ENCODE measurements around the gene GRM2. TPM values are rescaled to one million over a fixed set of nuclear protein-coding genes. Genes with fewer than 3 reads are reported as not detected.
A peak's percentile ranks its signal among the peaks of the same experiment; 100 is the strongest.

The GRM2 gene
- total RNA-seq, 1 donor from 2014 or later, result 0.10 TPM

GRCh38 chr3:51680663-51681230, 26.1 kb upstream of the GRM2 start:
- Mint-ChIP-seq H3K27ac (ENCODE audit: unreplicated experiment) (no peak overlapping the region), H3K4me1 (ENCODE audit: low read depth) (peaks cover 21% of the 10 kb centered on the region)

DNA sequence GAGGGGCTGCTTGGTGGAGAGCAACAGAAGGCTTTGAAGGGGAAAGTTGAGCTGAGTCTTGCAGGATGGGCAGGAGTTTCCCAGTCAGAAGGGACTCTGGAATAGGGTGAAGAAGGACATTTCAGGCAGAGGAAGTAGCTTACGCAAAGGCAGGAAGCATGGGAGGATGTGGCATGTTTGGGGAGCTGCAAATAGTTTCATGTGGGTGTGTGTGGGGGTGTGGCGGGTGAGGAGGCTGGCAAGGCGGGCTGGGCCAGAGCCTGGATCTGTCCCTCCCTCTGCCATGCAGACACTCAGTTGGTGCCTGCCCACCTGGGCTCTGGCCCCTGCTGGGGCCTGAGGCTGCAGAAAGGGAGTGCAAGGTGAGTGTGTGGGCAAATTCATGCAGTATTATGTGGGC, 25.4 kb upstream of the GRM2 start:
- no peaks in the 10 kb centered on the region for H3K27me3 Mint-ChIP-seq (ENCODE audit: low read depth)
- H3K9me3 Mint-ChIP-seq (ENCODE audit: low read depth), result no peaks in the 10 kb centered on the region
- peaks cover 28% of the 10 kb centered on the region for H3K4me1 Mint-ChIP-seq (ENCODE audit: low read depth)
- TF ChIP-seq, protein P1, sequence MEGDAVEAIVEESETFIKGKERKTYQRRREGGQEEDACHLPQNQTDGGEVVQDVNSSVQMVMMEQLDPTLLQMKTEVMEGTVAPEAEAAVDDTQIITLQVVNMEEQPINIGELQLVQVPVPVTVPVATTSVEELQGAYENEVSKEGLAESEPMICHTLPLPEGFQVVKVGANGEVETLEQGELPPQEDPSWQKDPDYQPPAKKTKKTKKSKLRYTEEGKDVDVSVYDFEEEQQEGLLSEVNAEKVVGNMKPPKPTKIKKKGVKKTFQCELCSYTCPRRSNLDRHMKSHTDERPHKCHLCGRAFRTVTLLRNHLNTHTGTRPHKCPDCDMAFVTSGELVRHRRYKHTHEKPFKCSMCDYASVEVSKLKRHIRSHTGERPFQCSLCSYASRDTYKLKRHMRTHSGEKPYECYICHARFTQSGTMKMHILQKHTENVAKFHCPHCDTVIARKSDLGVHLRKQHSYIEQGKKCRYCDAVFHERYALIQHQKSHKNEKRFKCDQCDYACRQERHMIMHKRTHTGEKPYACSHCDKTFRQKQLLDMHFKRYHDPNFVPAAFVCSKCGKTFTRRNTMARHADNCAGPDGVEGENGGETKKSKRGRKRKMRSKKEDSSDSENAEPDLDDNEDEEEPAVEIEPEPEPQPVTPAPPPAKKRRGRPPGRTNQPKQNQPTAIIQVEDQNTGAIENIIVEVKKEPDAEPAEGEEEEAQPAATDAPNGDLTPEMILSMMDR (IDR thresholded peaks at IDR 0.05), result no peak
- H3K36me3 Mint-ChIP-seq (ENCODE audit: low read depth), result peaks cover 17% of the 10 kb centered on the region
- H3K4me3 Mint-ChIP-seq (ENCODE audit: unreplicated experiment), result no peak overlapping the region
- H3K27ac Mint-ChIP-seq (ENCODE audit: unreplicated experiment), result peak overlapping the region; percentile 59
- peak; percentile 72 for DNase-seq (ENCODE audit: low spot score)

More at GRCh38 chr3:51680663-51681230, 26.1 kb upstream of the GRM2 start:
- H3K4me3 Mint-ChIP-seq (ENCODE audit: unreplicated experiment), result no peak overlapping the region
- TF ChIP-seq, protein P1 (IDR thresholded peaks at IDR 0.05), result no peak
- peak; percentile 20 for DNase-seq (ENCODE audit: low spot score)
- no peaks in the 10 kb centered on the region for H3K9me3 Mint-ChIP-seq (ENCODE audit: low read depth)
- peaks cover 11% of the 10 kb centered on the region for H3K36me3 Mint-ChIP-seq (ENCODE audit: low read depth)
- no peaks in the 10 kb centered on the region for H3K27me3 Mint-ChIP-seq (ENCODE audit: low read depth)

DNA sequence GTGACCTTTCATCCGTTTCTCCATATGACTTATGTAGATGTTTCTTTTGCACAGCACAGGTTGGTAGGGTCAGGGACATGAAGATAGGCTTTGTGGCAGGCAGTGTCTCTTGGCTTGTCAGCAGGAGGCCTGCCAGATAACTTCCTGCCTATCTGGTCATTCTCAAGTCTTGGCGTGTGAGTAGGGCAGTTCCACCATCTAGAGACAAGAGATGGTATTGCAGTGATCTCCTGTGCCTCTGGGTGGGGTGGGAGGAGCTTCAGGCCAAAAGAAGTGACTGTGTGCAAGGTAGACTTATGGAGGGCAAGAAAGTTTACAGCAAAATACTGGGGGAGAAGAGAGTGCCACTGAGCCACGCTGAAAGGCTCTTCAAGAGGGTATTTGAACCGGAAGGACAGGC, 24.8 kb upstream of the GRM2 start:
- H3K27ac Mint-ChIP-seq (ENCODE audit: unreplicated experiment), result peak overlapping the region; percentile 8
- H3K4me3 Mint-ChIP-seq (ENCODE audit: unreplicated experiment), result no peak overlapping the region

GRCh38 chr3:51682526-51682925, 24.3 kb upstream of the GRM2 start:
- H3K9me3 Mint-ChIP-seq (ENCODE audit: low read depth), result no peaks in the 10 kb centered on the region
- no peak overlapping the region for H3K27ac Mint-ChIP-seq (ENCODE audit: unreplicated experiment)
- H3K27me3 Mint-ChIP-seq (ENCODE audit: low read depth), result no peaks in the 10 kb centered on the region
- peaks cover 39% of the 10 kb centered on the region for H3K4me1 Mint-ChIP-seq (ENCODE audit: low read depth)
- DNase-seq (ENCODE audit: low spot score), result no peak
- H3K4me3 Mint-ChIP-seq (ENCODE audit: unreplicated experiment), result no peak overlapping the region
- TF ChIP-seq, protein P1 (IDR thresholded peaks at IDR 0.05), result no peak
- peaks cover 19% of the 10 kb centered on the region for H3K36me3 Mint-ChIP-seq (ENCODE audit: low read depth)

More for the DNA sequence above, 24.8 kb upstream of the GRM2 start:
- Mint-ChIP-seq H3K4me1 (ENCODE audit: low read depth) (peaks cover 34% of the 10 kb centered on the region), H3K36me3 (ENCODE audit: low read depth) (peaks cover 17% of the 10 kb centered on the region), H3K27me3 (ENCODE audit: low read depth) (no peaks in the 10 kb centered on the region), H3K9me3 (ENCODE audit: low read depth) (no peaks in the 10 kb centered on the region)
- TF ChIP-seq, protein P1 (IDR thresholded peaks at IDR 0.05), result peak; percentile 84
- peak; percentile 20 for DNase-seq (ENCODE audit: low spot score)

DNA sequence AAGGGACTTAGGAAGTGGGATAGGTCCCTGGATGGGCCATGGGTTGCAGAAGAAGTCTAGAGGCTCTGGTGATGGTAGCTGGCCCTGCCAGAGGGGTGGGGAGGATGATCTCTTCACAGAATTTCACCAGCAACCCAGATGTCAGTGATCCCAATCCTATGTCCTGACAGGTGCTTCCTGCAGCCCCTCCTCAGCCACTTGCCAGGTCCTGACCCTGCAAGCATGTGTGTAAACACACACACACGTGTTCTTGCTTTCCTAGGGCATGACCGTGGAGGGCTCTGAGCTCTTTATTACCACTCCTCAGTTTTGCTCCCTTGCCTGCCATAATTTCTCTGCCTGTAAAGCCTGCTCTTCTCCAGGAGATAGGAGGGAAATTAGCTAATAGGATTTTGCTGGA, 23.3 kb upstream of the GRM2 start:
- H3K4me1 Mint-ChIP-seq (ENCODE audit: low read depth), result peaks cover 41% of the 10 kb centered on the region
- TF ChIP-seq, protein P1 (IDR thresholded peaks at IDR 0.05), result no peak
- no peak overlapping the region for H3K27ac Mint-ChIP-seq (ENCODE audit: unreplicated experiment)
- no peaks in the 10 kb centered on the region for H3K9me3 Mint-ChIP-seq (ENCODE audit: low read depth)
- no peak overlapping the region for H3K4me3 Mint-ChIP-seq (ENCODE audit: unreplicated experiment)
- H3K27me3 Mint-ChIP-seq (ENCODE audit: low read depth), result no peaks in the 10 kb centered on the region
- H3K36me3 Mint-ChIP-seq (ENCODE audit: low read depth), result peaks cover 24% of the 10 kb centered on the region
- DNase-seq (ENCODE audit: low spot score), result no peak
